ENCODE measurements around the gene HERPUD1.

GRCh38 chr16:56931271-56931891 is 561 bp upstream of the HERPUD1 start:
- TF ChIP-seq, protein P1, sequence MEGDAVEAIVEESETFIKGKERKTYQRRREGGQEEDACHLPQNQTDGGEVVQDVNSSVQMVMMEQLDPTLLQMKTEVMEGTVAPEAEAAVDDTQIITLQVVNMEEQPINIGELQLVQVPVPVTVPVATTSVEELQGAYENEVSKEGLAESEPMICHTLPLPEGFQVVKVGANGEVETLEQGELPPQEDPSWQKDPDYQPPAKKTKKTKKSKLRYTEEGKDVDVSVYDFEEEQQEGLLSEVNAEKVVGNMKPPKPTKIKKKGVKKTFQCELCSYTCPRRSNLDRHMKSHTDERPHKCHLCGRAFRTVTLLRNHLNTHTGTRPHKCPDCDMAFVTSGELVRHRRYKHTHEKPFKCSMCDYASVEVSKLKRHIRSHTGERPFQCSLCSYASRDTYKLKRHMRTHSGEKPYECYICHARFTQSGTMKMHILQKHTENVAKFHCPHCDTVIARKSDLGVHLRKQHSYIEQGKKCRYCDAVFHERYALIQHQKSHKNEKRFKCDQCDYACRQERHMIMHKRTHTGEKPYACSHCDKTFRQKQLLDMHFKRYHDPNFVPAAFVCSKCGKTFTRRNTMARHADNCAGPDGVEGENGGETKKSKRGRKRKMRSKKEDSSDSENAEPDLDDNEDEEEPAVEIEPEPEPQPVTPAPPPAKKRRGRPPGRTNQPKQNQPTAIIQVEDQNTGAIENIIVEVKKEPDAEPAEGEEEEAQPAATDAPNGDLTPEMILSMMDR (IDR thresholded peaks at IDR 0.05; ENCODE audit: insufficient read depth, low read length, poor library complexity, severe bottlenecking), result no peak
- no peak for TF ChIP-seq EZH2phosphoT487 (conservative IDR thresholded peaks at IDR 0.05; ENCODE audit: low read length)
